GM10266 (cell line): Measurements from ENCODE around the gene SLC35G3.

Experiments
- DNase-seq: peaks from one replicate; pipeline ENCODE4 v3.0.0; 2012; ENCODE audit errors: extremely low spot score
- CTCF ChIP-seq: IDR thresholded peaks from 2 replicates; pipeline ENCODE4 v1.5.1; 2012; ENCODE audit warnings: mild to moderate bottlenecking, low read depth; ENCODE audit not compliant: control insufficient read depth, insufficient read depth; ENCODE audit errors: missing control alignments

The SLC35G3 gene

GRCh38 chr17:35163886-35164285, 30.3 kb downstream of the SLC35G3 start:
- TF ChIP-seq CTCF = no peak
- no peak for DNase-seq

GRCh38 chr17:35162755-35163154, 31.4 kb downstream of the SLC35G3 start:
- TF ChIP-seq CTCF = no peak
- DNase-seq = no peak

GRCh38 chr17:35161281-35161761, 32.9 kb downstream of the SLC35G3 start:
- DNase-seq = no peak
- no peak for TF ChIP-seq CTCF

DNA sequence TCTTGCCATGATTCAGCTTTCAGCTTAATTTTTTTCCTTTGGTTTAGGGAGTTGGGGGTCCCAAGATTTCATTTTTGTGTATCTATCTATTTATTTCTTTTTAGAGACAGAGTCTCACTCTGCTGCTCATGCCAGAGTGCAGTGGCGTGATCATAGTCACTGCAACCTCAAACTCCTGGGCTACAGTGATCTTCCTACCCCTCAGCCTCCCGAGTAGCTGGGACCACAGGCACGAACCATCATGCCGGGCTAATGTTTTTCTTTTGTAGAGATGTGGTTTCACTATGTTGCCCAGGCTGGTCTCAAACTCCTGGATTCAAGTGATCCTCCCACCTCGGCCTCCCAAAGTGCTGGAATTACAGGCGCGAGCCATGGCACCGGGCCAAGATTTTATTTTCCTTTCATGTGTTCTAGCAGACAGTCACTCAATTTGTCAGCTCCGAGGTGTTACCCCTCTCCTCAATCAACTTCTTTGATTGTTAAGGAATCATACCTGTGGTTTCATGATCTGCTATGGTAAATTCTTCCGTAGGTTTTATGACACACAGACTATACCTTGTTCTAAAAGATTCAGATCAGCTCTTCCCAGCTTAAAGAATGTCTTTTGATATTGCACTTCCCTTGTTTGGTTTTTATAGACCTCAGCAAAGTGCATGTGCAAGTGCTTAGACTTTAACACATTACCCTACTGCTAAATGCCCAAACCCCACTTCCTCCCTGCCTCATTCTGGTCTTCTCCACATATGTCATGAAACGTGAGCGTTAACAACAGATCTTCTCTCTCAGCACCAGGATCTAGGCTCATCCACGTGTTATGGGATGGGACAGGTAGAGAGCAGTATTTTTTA, 33.6 kb downstream of the SLC35G3 start:
- no peak for TF ChIP-seq CTCF
- DNase-seq = no peak

GRCh38 chr17:35159940-35160339, 34.3 kb downstream of the SLC35G3 start:
- TF ChIP-seq CTCF = no peak
- DNase-seq = no peak

GRCh38 chr17:35155246-35155645, 38.9 kb downstream of the SLC35G3 start:
- DNase-seq = no peak
- TF ChIP-seq CTCF = no peak
